WTC11 (cell line): ENCODE data around the gene MACROD2. TPM values are rescaled to one million over a fixed set of nuclear protein-coding genes. Genes with fewer than 3 reads are reported as not detected.

Source experiments
- ATAC-seq: fragments of 200-7000 bp; cut with Tn5 transposase; 2 replicates; pipeline ENCODE4 v1.10.0; 2021; ENCODE audit warnings: mild to moderate bottlenecking, moderate library complexity
- CTCF ChIA-PET: fragments of 300-600 bp; sonication (Branson Sonifier 250); formaldehyde crosslinking; loops from one replicate; lab custom pipeline; 2021; ENCODE audit warnings: antibody characterized with exemption; lab: Charles Lee
- POLR2A ChIA-PET: fragments of 350-600 bp; sonication (Branson Sonifier 250); formaldehyde crosslinking; loops from one replicate; lab custom pipeline; 2021; ENCODE audit warnings: antibody characterized with exemption; lab: Charles Lee
- DNase-seq: peaks from one replicate; pipeline ENCODE4 v3.0.0; 2021; ENCODE audit warnings: low spot score
- H3K27ac Mint-ChIP-seq: 2 replicates; pipeline ENCODE4 v1.8.0; 2021; ENCODE audit warnings: mixed read lengths
- H3K27me3 Mint-ChIP-seq: 2 replicates; pipeline ENCODE4 v1.8.0; 2021; ENCODE audit warnings: low read depth, mild to moderate bottlenecking, moderate library complexity, mixed read lengths
- H3K36me3 Mint-ChIP-seq: 2 replicates; pipeline ENCODE4 v1.8.0; 2021; ENCODE audit warnings: mixed read lengths
- H3K4me1 Mint-ChIP-seq: 2 replicates; pipeline ENCODE4 v1.8.0; 2022; ENCODE audit warnings: mixed read lengths
- H3K4me3 Mint-ChIP-seq: 2 replicates; pipeline ENCODE4 v1.8.0; 2021; ENCODE audit warnings: mild to moderate bottlenecking, moderate library complexity, mixed read lengths
- H3K9me3 Mint-ChIP-seq: 2 replicates; pipeline ENCODE4 v1.8.0; 2021; ENCODE audit warnings: mixed read lengths
- CREB1 ChIP-seq: sonication (generic); formaldehyde crosslinking; IDR thresholded peaks from 2 replicates; pipeline ENCODE4 v1.8.0; 2023; ENCODE audit warnings: mild to moderate bottlenecking, missing genetic modification reagents
- ELF4 ChIP-seq: sonication (generic); formaldehyde crosslinking; IDR thresholded peaks from 2 replicates; pipeline ENCODE4 v1.8.1; 2022; ENCODE audit warnings: low read depth, mild to moderate bottlenecking, moderate library complexity, missing genetic modification reagents
- EMX1 ChIP-seq: fragments of 250-450 bp; sonication (Bioruptor Pico); IDR thresholded peaks from 2 replicates; pipeline ENCODE4 v1.8.0; 2021; ENCODE audit warnings: mild to moderate bottlenecking
- FOXP1 ChIP-seq: sonication (generic); formaldehyde crosslinking; IDR thresholded peaks from 2 replicates; pipeline ENCODE4 v1.8.0; 2022; ENCODE audit warnings: missing genetic modification reagents, mild to moderate bottlenecking, moderate library complexity, borderline replicate concordance
- IRF2 ChIP-seq: sonication (generic); formaldehyde crosslinking; IDR thresholded peaks from 2 replicates; pipeline ENCODE4 v1.8.0; 2022; ENCODE audit warnings: low read depth, missing genetic modification reagents, borderline replicate concordance
- KAT7 ChIP-seq: sonication (generic); formaldehyde crosslinking; IDR thresholded peaks from 2 replicates; pipeline ENCODE4 v1.8.1; 2023; ENCODE audit warnings: missing genetic modification reagents, mild to moderate bottlenecking, borderline replicate concordance
- OVOL2 ChIP-seq: fragments of 250-450 bp; sonication (Bioruptor Pico); IDR thresholded peaks from 2 replicates; pipeline ENCODE4 v1.9.0; 2021; ENCODE audit warnings: mild to moderate bottlenecking, borderline replicate concordance
- SMAD4 ChIP-seq: sonication (generic); formaldehyde crosslinking; IDR thresholded peaks from 2 replicates; pipeline ENCODE4 v1.8.0; 2022; ENCODE audit warnings: mild to moderate bottlenecking, missing genetic modification reagents
- TEAD1 ChIP-seq: sonication (generic); formaldehyde crosslinking; IDR thresholded peaks from 2 replicates; pipeline ENCODE4 v1.8.0; 2022; ENCODE audit warnings: mild to moderate bottlenecking, missing genetic modification reagents
- ZNF263 ChIP-seq: sonication (generic); formaldehyde crosslinking; IDR thresholded peaks from 2 replicates; pipeline ENCODE4 v1.8.1; 2022; ENCODE audit warnings: low read depth, mild to moderate bottlenecking, moderate library complexity, missing genetic modification reagents
- ZNF423 ChIP-seq: fragments of 250-450 bp; sonication (Bioruptor Pico); IDR thresholded peaks from 2 replicates; pipeline ENCODE4 v2.1.2; 2022; ENCODE audit warnings: mild to moderate bottlenecking, moderate library complexity
- total RNA-seq: library from RNA; stranded (reverse); gene quantifications from 3 replicates; pipeline ENCODE4 v1.2.3, GENCODE V29; 2021
- TF ChIP-seq, protein P1 (sequence below): sonication (generic); formaldehyde crosslinking; IDR thresholded peaks from 2 replicates; pipeline ENCODE4 v1.8.0; 2022; ENCODE audit warnings: mild to moderate bottlenecking, missing genetic modification reagents
- TF ChIP-seq, protein P2 (sequence below): fragments of 250-450 bp; sonication (Bioruptor Pico); conservative IDR thresholded peaks from 2 replicates; pipeline ENCODE4 v1.9.0; 2021; ENCODE audit warnings: mild to moderate bottlenecking
- TF ChIP-seq, protein P3 (sequence below): sonication (generic); formaldehyde crosslinking; IDR thresholded peaks from 2 replicates; pipeline ENCODE4 v1.8.0; 2022; ENCODE audit warnings: mild to moderate bottlenecking, missing genetic modification reagents
- TF ChIP-seq, protein P4 (sequence below): fragments of 250-450 bp; sonication (Bioruptor Pico); IDR thresholded peaks from 2 replicates; pipeline ENCODE4 v1.9.0; 2021; ENCODE audit warnings: mild to moderate bottlenecking, borderline replicate concordance
- TF ChIP-seq, protein P5 (sequence below): fragments of 250-450 bp; sonication (Bioruptor Pico); IDR thresholded peaks from 2 replicates; pipeline ENCODE4 v1.9.0; 2021; ENCODE audit warnings: moderate library complexity, mild to moderate bottlenecking, inconsistent platforms, borderline replicate concordance
- TF ChIP-seq, protein P6 (sequence below): sonication (generic); formaldehyde crosslinking; IDR thresholded peaks from 2 replicates; pipeline ENCODE4 v1.8.0; 2023; ENCODE audit warnings: missing genetic modification reagents
- TF ChIP-seq, protein P7 (sequence below): sonication (generic); formaldehyde crosslinking; IDR thresholded peaks from 2 replicates; pipeline ENCODE4 v1.8.0; 2022; ENCODE audit warnings: mild to moderate bottlenecking, missing genetic modification reagents

MACROD2 gene
- total RNA-seq, 1 experiment from 2014 or later: 4.1 TPM

DNA sequence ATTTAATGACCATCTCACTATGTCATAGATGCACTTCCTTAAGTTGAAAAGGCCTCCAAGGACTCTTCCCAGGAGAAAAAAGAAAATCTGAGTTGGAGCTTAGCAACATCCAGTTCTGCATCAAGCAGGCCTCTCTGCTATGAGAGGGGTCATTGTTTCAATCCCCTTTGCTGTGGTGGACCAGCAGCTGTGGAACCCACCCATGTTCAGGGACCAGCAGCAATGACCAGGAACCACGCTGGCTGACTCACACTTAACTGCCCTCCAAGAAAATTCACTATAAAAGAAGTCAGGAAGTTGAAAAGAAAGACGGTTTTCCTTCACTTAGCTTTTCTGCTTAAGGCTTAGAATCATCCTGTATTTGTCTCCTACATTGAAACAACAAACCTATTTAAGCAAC lies 1404.5 kb downstream of the MACROD2 start (continued):
- no peak for TF ChIP-seq KAT7 (CRISPR knock-in tag)
- TF ChIP-seq EMX1 (CRISPR knock-in tag): no peak
- TF ChIP-seq, protein P1, sequence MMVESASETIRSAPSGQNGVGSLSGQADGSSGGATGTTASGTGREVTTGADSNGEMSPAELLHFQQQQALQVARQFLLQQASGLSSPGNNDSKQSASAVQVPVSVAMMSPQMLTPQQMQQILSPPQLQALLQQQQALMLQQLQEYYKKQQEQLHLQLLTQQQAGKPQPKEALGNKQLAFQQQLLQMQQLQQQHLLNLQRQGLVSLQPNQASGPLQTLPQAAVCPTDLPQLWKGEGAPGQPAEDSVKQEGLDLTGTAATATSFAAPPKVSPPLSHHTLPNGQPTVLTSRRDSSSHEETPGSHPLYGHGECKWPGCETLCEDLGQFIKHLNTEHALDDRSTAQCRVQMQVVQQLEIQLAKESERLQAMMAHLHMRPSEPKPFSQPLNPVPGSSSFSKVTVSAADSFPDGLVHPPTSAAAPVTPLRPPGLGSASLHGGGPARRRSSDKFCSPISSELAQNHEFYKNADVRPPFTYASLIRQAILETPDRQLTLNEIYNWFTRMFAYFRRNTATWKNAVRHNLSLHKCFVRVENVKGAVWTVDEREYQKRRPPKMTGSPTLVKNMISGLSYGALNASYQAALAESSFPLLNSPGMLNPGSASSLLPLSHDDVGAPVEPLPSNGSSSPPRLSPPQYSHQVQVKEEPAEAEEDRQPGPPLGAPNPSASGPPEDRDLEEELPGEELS: no peak
- no peak for TF ChIP-seq IRF2 (CRISPR knock-in tag)
- TF ChIP-seq CREB1 (CRISPR knock-in tag): no peak
- no peak for TF ChIP-seq ZNF423 (CRISPR knock-in tag)
- TF ChIP-seq, protein P2, sequence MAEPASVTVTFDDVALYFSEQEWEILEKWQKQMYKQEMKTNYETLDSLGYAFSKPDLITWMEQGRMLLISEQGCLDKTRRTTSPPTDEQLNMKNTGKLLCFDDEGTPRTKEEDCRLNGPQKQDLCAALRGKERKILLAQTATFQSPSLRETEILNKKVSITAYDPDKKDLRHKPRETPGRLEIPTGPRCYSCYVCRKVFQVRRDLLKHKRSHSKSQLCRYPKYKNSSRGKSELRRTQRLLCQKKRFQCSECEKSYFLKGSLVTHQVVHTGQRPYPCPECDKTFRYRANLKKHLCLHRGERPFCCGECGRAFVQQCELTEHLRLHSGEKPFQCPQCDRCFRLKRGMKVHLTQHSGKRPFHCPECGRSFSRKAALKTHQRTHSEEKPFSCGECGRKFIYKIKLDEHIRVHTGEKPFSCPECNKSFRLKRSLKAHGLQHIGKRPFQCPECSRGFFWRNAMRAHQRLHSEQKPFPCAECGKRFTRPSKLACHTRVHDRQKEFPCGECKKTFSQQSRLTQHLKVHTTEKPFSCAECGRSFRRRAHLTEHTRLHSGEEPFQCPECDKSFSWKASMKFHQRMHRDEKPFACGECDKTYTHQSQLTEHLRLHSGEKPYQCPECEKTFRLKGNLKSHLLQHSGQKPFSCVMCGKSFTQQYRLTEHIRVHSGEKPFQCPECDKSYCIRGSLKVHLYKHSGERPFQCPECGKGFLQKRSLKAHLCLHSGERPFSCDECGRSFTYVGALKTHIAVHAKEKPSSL: no peak
- TF ChIP-seq, protein P3, sequence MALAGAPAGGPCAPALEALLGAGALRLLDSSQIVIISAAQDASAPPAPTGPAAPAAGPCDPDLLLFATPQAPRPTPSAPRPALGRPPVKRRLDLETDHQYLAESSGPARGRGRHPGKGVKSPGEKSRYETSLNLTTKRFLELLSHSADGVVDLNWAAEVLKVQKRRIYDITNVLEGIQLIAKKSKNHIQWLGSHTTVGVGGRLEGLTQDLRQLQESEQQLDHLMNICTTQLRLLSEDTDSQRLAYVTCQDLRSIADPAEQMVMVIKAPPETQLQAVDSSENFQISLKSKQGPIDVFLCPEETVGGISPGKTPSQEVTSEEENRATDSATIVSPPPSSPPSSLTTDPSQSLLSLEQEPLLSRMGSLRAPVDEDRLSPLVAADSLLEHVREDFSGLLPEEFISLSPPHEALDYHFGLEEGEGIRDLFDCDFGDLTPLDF (CRISPR knock-in tag): no peak

DNA sequence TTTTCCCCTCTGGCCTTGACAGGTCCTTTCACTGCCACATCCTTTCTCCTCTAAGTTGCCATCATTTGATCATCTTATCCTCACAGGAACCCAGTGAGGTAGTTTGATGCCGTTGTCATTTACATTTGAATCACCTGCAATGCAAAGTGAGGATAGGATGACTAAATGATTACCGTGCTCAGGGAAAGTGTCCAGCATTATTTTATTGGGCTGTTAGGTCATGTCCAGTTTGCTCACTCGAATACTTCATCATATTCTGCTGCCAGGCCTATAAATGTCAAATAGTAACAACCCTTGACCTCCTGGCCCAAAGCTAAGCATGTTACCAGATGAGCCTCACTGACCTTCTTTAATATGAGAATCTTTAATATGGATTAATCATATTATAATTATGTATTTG lies 1410.8 kb downstream of the MACROD2 start:
- ChIA-PET CTCF (no interaction called here), POLR2A (no interaction called here)
- ATAC-seq: no peak

More for the DNA sequence above, 1410.8 kb downstream of the MACROD2 start:
- peaks cover 24% of the 10 kb centered on the region for H3K9me3 Mint-ChIP-seq
- no peaks in the 10 kb centered on the region for H3K27me3 Mint-ChIP-seq
- H3K27ac Mint-ChIP-seq: no peak overlapping the region
- TF ChIP-seq, protein P4, sequence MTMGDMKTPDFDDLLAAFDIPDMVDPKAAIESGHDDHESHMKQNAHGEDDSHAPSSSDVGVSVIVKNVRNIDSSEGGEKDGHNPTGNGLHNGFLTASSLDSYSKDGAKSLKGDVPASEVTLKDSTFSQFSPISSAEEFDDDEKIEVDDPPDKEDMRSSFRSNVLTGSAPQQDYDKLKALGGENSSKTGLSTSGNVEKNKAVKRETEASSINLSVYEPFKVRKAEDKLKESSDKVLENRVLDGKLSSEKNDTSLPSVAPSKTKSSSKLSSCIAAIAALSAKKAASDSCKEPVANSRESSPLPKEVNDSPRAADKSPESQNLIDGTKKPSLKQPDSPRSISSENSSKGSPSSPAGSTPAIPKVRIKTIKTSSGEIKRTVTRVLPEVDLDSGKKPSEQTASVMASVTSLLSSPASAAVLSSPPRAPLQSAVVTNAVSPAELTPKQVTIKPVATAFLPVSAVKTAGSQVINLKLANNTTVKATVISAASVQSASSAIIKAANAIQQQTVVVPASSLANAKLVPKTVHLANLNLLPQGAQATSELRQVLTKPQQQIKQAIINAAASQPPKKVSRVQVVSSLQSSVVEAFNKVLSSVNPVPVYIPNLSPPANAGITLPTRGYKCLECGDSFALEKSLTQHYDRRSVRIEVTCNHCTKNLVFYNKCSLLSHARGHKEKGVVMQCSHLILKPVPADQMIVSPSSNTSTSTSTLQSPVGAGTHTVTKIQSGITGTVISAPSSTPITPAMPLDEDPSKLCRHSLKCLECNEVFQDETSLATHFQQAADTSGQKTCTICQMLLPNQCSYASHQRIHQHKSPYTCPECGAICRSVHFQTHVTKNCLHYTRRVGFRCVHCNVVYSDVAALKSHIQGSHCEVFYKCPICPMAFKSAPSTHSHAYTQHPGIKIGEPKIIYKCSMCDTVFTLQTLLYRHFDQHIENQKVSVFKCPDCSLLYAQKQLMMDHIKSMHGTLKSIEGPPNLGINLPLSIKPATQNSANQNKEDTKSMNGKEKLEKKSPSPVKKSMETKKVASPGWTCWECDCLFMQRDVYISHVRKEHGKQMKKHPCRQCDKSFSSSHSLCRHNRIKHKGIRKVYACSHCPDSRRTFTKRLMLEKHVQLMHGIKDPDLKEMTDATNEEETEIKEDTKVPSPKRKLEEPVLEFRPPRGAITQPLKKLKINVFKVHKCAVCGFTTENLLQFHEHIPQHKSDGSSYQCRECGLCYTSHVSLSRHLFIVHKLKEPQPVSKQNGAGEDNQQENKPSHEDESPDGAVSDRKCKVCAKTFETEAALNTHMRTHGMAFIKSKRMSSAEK (CRISPR knock-in tag): no peak
- TF ChIP-seq ELF4 (no peak), ZNF263 (CRISPR knock-in tag) (no peak), OVOL2 (CRISPR knock-in tag) (no peak), TEAD1 (CRISPR knock-in tag) (no peak), FOXP1 (no peak), SMAD4 (CRISPR knock-in tag) (no peak)
- TF ChIP-seq, protein P3 (CRISPR knock-in tag): no peak
- TF ChIP-seq, protein P5, sequence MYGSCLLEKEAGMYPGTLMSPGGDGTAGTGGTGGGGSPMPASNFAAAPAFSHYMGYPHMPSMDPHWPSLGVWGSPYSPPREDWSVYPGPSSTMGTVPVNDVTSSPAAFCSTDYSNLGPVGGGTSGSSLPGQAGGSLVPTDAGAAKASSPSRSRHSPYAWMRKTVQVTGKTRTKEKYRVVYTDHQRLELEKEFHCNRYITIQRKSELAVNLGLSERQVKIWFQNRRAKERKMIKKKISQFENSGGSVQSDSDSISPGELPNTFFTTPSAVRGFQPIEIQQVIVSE (CRISPR knock-in tag): no peak
- TF ChIP-seq, protein P6, sequence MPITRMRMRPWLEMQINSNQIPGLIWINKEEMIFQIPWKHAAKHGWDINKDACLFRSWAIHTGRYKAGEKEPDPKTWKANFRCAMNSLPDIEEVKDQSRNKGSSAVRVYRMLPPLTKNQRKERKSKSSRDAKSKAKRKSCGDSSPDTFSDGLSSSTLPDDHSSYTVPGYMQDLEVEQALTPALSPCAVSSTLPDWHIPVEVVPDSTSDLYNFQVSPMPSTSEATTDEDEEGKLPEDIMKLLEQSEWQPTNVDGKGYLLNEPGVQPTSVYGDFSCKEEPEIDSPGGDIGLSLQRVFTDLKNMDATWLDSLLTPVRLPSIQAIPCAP (CRISPR knock-in tag): no peak
- TF ChIP-seq, protein P7, sequence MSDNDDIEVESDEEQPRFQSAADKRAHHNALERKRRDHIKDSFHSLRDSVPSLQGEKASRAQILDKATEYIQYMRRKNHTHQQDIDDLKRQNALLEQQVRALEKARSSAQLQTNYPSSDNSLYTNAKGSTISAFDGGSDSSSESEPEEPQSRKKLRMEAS (CRISPR knock-in tag): no peak
- H3K36me3 Mint-ChIP-seq: peaks cover 9% of the 10 kb centered on the region
- no peak for DNase-seq
- peaks cover 5% of the 10 kb centered on the region for H3K4me1 Mint-ChIP-seq
- no peak overlapping the region for H3K4me3 Mint-ChIP-seq
